Ovary (tissue), 9 donors: Measurements from ENCODE around the gene PAQR4. TPM values are rescaled to one million over a fixed set of nuclear protein-coding genes. Genes with fewer than 3 reads are reported as not detected.

Source experiments
- DNase-seq, 5 donors: peaks; one replicate each; pipeline ENCODE4 v3.0.0-alpha.2; 2019 to 2020
- H3K27ac ChIP-seq, 2 donors: fragments of 200-600 bp; one replicate each; pipeline versions ENCODE4 v1.5.1 to v1.8.0; 2019 to 2022
- H3K27me3 ChIP-seq: fragments of 200-600 bp; one replicate; pipeline ENCODE4 v1.8.0; 2022
- H3K36me3 ChIP-seq: fragments of 200-600 bp; sonication (generic); one replicate; pipeline ENCODE4 v1.5.1; 2019
- H3K4me1 ChIP-seq: one replicate; pipeline ENCODE4 v1.8.1; 2013; ENCODE audit warnings: mild to moderate bottlenecking, moderate library complexity; ENCODE audit not compliant: insufficient read depth
- H3K4me3 ChIP-seq: fragments of 200-600 bp; sonication (generic); one replicate; pipeline ENCODE4 v1.5.1; 2017
- H3K9me3 ChIP-seq, 2 donors: fragments of 200-600 bp in 1 of 2; sonication (generic) in 1 of 2; one replicate each; pipeline versions ENCODE4 v1.5.1 to v1.8.1; 2013 to 2019; ENCODE audit warnings: mild to moderate bottlenecking in 1 of 2, moderate library complexity in 1 of 2
- EP300 ChIP-seq: sonication (generic); formaldehyde crosslinking; IDR thresholded peaks from one replicate; pipeline ENCODE4 v1.6.1; 2017; ENCODE audit warnings: antibody characterized with exemption
- POLR2A ChIP-seq: fragments of 450-650 bp; IDR thresholded peaks from one replicate; pipeline ENCODE4 v1.6.1; 2017; ENCODE audit warnings: antibody characterized with exemption, mild to moderate bottlenecking, moderate library complexity
- WGBS, 3 donors: extraction: QIAGEN DNeasy Blood & Tissue Kit in 1 of 3; methylation state at CpG; one replicate each; pipeline versions ENCODE4 v1.1.5 to v1.1.7; 2013 to 2017; 5-methylcytosine and 5-hydroxymethylcytosine counted together
- intact Hi-C, 4 donors: fragments of 100-400 bp; cut with DNase I; formaldehyde crosslinking; loops; one replicate each; pipeline versions ENCODE4 v1.11.0 to v1.15.1; 2022 to 2023
- polyA plus RNA-seq, 2 donors: library from polyadenylated mRNA; stranded (reverse); fragments of 200-250 nt in 1 of 2; fragments of 350-450 nt in 1 of 2; fragmentation: Illumina TruSeq in 1 of 2; extraction: RNeasy Lipid Tissue Mini Kit (QIAGEN cat#74804) in 1 of 2; gene quantifications; one replicate each; pipeline ENCODE4 v1.2.3, GENCODE V29; 2013 to 2014
- total RNA-seq, 7 donors: library from RNA; depleted of rRNA in 2 of 7; stranded (reverse); fragments of >200 nt in 2 of 7; fragmentation: NEBNext Ultra II Directional in 3 of 7; extraction: Animal tissue kit (Norgen Biotek cat#: 25700) in 3 of 7; gene quantifications; one replicate each; pipeline versions ENCODE4 v1.1.0 to v1.2.4, GENCODE V29; 2016 to 2023
- TF ChIP-seq, protein P1 (sequence below), 3 donors: fragments of 450-650 bp in 2 of 3; fragments of 200-600 bp in 1 of 3; IDR thresholded peaks; one replicate each; pipeline versions ENCODE4 v1.5.1 to v1.8.0; 2016 to 2022; ENCODE audit warnings: antibody characterized with exemption in 3 of 3, mild to moderate bottlenecking in 1 of 3
- donor health status: DM: no; HTN: no; CAD: no; lungs with moderate emphysema.
- donor health status: DM: no; HTN: no; CAD: no.
- donor health status: Bipolar disorder and iron deficiency.
- donor health status: DM: yes; HTN: yes; CAD: no.
- donor health status: DM: no; HTN: no; CAD: no.
- donor health status: DM: yes; HTN: yes; CAD: no.

The PAQR4 gene
- total and polyA plus RNA-seq, 9 donors, result 0.30 to 5.7 (median 1.5) TPM

DNA sequence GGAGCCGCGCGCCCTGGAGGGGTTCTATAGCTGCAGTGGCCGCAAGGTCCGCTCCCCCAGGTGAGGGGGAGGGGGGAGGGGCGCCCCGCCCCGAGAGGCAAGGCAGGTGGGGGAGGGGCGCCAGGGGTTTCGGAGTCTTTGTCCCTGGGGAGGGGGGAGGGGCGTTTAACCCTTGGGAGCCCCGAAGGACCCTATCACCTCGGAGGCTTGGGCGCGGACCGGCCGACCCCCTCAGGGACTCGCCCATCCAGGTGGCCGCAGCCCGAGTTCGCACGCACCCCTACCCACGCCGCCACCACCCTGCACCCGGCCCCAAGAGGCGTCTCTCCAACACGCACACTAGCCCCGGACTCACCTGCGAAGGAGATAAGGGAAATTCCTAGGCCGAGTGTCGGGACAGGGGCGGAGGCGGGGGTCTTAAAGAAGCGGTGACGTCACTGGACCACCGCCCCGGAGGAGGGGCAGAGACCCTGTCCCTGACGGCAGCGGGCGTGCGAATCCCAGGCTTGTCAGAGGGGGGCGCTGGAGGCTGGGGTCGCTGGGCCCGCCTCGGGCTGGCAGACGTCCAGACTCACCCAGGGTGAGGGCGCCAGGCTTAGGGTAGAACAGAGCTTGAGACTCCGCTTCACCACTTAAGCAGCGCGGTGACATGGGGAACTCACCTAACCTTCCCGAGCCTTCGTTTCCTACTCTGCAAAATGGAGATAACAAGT is 48.8 kb downstream of the PAQR4 start, which contains the start of gene CLDN6:
CLDN6 (minus strand) TSS at position 390 of the 713 bp plus-strand sequence. CDS start 2,162 bp downstream, outside the sequence.
- Histone ChIP-seq H3K27me3 (no peaks in the 10 kb centered on the region), H3K4me3 (no peak within 1 kb of the TSS), H3K4me1 (peaks cover 15% of the 10 kb centered on the region), H3K9me3 (no peaks in the 10 kb centered on the region), H3K36me3 (no peaks in the 10 kb centered on the region), H3K27ac (no peak within 1 kb of the TSS)
- intact Hi-C loops, result no loop called here
- peak in 2 of 5 donors; percentile 41 to 52 for DNase-seq
- TF ChIP-seq, protein P1, sequence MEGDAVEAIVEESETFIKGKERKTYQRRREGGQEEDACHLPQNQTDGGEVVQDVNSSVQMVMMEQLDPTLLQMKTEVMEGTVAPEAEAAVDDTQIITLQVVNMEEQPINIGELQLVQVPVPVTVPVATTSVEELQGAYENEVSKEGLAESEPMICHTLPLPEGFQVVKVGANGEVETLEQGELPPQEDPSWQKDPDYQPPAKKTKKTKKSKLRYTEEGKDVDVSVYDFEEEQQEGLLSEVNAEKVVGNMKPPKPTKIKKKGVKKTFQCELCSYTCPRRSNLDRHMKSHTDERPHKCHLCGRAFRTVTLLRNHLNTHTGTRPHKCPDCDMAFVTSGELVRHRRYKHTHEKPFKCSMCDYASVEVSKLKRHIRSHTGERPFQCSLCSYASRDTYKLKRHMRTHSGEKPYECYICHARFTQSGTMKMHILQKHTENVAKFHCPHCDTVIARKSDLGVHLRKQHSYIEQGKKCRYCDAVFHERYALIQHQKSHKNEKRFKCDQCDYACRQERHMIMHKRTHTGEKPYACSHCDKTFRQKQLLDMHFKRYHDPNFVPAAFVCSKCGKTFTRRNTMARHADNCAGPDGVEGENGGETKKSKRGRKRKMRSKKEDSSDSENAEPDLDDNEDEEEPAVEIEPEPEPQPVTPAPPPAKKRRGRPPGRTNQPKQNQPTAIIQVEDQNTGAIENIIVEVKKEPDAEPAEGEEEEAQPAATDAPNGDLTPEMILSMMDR (IDR thresholded peaks at IDR 0.05), result no peak
- TF ChIP-seq EP300 (no peak), POLR2A (no peak)
- WGBS, 3 donors, result 3 to 4% (median 4%) methylated on average over 34 to 52 of the region's 52 CpGs

DNA sequence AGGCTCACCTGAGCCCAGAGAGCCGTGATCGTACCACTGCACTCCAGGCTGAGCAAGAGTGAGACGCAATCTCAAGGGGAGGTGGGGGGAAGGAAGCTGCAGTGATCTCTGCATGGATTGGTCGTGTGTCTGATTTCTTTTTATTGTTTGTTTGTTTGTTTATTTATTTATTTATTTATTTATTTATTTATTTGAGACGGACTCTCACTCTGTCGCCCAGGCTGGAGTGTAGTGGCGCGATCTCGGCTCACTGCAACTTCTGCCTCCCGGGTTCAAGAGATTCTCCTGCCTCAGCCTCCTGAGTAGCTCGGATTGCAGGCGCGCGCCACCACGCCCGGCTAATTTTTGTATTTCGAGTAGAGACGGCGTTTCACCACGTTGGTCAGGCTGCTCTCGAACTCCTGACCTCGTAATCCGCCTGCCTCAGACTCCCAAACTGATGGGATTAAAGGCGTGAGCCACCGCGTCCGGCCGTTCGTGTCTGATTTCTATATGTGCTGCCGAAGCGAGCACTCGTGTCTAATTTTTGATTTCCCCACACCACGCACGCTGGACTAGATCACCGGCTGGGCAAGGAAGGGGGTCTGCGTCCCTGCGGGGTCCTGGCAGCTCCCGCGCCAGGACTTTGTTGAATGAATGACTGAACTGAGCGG is 50.6 kb downstream of the PAQR4 start:
- H3K4me1 ChIP-seq, result peaks cover 21% of the 10 kb centered on the region

DNA sequence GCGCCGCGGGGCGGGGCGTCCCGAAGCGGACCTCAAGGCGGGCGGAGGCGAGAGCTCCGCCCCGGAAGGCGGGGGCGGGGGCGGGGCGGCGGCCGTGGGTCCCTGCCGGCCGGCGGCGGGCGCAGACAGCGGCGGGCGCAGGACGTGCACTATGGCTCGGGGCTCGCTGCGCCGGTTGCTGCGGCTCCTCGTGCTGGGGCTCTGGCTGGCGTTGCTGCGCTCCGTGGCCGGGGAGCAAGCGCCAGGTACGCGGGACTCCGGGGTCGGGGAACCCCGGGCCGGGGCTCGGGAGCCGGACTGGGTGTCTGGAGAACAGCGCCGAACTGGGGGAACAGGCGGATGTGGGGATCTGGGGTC is 51.1 kb downstream of the PAQR4 start, which contains the start of gene TNFRSF12A:
TNFRSF12A (plus strand) TSS at position 122 of the 357 bp plus-strand sequence; CDS start at position 152, 30 bp downstream.
- intact Hi-C loops, result loop anchor here in 1 of 4 donors (10.0 kb wide), 1 partner anchor 265 kb away; the partner anchor contains the start of gene ZNF263
- peak within 1 kb of the TSS; percentile 60 for H3K4me3 ChIP-seq
- WGBS, 3 donors, result 0 to 1% (median 0%) methylated on average over 11 to 49 of the region's 49 CpGs
- peaks cover 21% of the 10 kb centered on the region for H3K4me1 ChIP-seq
- H3K9me3 ChIP-seq, result no peaks in the 10 kb centered on the region
- peak within 1 kb of the TSS; percentile 91 to 92 for H3K27ac ChIP-seq
- no peaks in the 10 kb centered on the region for H3K27me3 ChIP-seq
- H3K36me3 ChIP-seq, result no peaks in the 10 kb centered on the region
- peak; percentile 64 to 83 (median 76) for DNase-seq
- TF ChIP-seq, protein P1 (IDR thresholded peaks at IDR 0.05), result peak in 2 of 3 donors; percentile 14 to 31
- TF ChIP-seq POLR2A (peak; percentile 81), EP300 (no peak)

More for the DNA sequence above, 50.6 kb downstream of the PAQR4 start:
- Histone ChIP-seq H3K4me3 (peak overlapping the region; percentile 60), H3K36me3 (no peaks in the 10 kb centered on the region), H3K9me3 (no peaks in the 10 kb centered on the region), H3K27ac (no peak overlapping the region), H3K27me3 (no peaks in the 10 kb centered on the region)
- WGBS, 3 donors, result 25 to 38% (median 32%) methylated on average over 36 to 40 of the region's 40 CpGs
- no peak for TF ChIP-seq EP300
- TF ChIP-seq, protein P1 (IDR thresholded peaks at IDR 0.05), result no peak
- intact Hi-C loops, result loop anchor here in 1 of 4 donors (10.0 kb wide), 1 partner anchor 265 kb away; the partner anchor contains the start of gene ZNF263
- DNase-seq, result no peak

DNA sequence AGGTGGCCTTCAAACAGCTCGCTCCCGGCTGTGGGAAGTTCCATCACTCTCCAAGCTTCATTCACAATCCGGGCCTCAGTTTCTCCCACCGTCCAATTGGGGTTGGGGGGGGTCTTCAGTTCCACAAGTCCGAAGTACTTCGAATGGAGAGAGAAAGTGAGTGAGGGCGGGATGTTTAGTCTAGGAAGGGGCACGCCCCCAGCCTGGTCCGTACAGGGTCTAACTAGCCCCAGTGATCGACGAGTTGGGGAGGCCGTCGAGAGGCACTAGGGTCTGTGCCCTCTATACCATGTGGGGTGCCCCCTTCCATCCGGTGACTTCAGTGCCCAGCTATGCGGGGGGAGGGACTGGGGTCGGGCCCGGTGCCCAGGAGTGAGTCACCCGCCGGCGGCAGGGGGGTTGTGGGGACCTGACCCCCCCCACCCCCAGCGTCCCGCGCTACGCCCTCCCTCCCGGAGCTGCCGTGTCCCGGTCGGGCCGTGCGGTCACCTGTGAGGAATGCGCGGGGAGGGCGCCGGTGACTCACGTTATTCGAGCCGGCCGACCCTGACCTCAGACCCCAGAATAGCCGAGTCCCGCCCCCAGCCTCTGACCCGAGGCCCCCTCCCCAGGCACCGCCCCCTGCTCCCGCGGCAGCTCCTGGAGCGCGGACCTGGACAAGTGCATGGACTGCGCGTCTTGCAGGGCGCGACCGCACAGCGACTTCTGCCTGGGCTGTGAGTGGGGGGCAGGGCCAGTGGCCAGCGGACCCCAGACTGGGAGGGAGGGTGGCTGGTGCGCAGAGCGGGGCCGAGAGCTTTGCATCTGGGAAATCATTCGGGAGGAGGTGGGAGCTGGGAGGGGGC is 51.7 kb downstream of the PAQR4 start:
- intact Hi-C loops, result loop anchor here in 1 of 4 donors (10.0 kb wide), 1 partner anchor 264 kb away; the partner anchor contains the start of gene ZNF263
- Histone ChIP-seq H3K36me3 (no peaks in the 10 kb centered on the region), H3K9me3 (no peaks in the 10 kb centered on the region), H3K4me1 (peaks cover 21% of the 10 kb centered on the region), H3K27ac (peak overlapping the region; percentile 91 to 92), H3K27me3 (no peaks in the 10 kb centered on the region), H3K4me3 (peak overlapping the region; percentile 60)
- 0 to 1% (median 0%) methylated on average over 54 to 57 of the region's 57 CpGs for WGBS, 3 donors
- peak; percentile 81 to 90 (median 86) for DNase-seq
- TF ChIP-seq, protein P1 (IDR thresholded peaks at IDR 0.05), result no peak
- TF ChIP-seq POLR2A (no peak), EP300 (peak; percentile 62)
